ENCODE data around the gene SLC25A5.

DNA sequence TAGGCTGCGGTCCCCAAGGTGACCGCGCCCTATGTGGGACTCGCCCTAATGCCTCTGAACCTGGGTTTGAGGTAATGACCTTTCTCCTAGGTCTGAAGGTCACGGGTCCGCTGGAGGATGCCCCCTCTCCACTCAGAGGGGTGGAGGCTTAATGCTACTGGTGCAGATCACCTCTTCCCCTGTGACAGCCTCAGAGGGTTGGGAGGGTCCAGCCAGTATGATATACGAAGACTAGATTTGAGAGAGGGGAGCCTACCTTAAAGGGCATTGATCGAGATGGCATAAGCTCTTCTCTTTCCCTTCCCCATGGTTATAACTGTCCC lies 1.0 kb downstream of the SLC25A5 start:
- TF ChIP-seq, protein P1, sequence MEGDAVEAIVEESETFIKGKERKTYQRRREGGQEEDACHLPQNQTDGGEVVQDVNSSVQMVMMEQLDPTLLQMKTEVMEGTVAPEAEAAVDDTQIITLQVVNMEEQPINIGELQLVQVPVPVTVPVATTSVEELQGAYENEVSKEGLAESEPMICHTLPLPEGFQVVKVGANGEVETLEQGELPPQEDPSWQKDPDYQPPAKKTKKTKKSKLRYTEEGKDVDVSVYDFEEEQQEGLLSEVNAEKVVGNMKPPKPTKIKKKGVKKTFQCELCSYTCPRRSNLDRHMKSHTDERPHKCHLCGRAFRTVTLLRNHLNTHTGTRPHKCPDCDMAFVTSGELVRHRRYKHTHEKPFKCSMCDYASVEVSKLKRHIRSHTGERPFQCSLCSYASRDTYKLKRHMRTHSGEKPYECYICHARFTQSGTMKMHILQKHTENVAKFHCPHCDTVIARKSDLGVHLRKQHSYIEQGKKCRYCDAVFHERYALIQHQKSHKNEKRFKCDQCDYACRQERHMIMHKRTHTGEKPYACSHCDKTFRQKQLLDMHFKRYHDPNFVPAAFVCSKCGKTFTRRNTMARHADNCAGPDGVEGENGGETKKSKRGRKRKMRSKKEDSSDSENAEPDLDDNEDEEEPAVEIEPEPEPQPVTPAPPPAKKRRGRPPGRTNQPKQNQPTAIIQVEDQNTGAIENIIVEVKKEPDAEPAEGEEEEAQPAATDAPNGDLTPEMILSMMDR (IDR thresholded peaks at IDR 0.05): no peak
- TF ChIP-seq POLR2A (IDR thresholded peaks at IDR 0.05): no peak

Measured in body of pancreas (tissue), 4 donors.